Neuron (in vitro differentiated cells): ENCODE results near the gene KAT6B.
"Not testable (repeated sequence)": the region's sequence is repeated elsewhere in the genome, so short reads cannot be mapped to it uniquely, and the experiment has no call there.

ENCODE experiments used
- H2AFZ ChIP-seq: one replicate; pipeline ENCODE4 v1.6.1; 2013; ENCODE audit warnings: low read depth, mild to moderate bottlenecking, inconsistent platforms, low read length, moderate library complexity
- H3K27me3 ChIP-seq: one replicate; pipeline ENCODE4 v1.6.1; 2013; ENCODE audit warnings: low read length; ENCODE audit not compliant: insufficient read depth
- H3K36me3 ChIP-seq: one replicate; pipeline ENCODE4 v1.6.1; 2013; ENCODE audit warnings: low read length; ENCODE audit not compliant: insufficient read depth
- H3K4me1 ChIP-seq: one replicate; pipeline ENCODE4 v1.6.1; 2013; ENCODE audit warnings: low read length; ENCODE audit not compliant: insufficient read depth
- H3K4me3 ChIP-seq: 2 replicates; pipeline ENCODE4 v1.5.1; 2013; ENCODE audit warnings: mild to moderate bottlenecking, low read length, moderate library complexity
- H3K9me3 ChIP-seq: one replicate; pipeline ENCODE4 v1.6.1; 2013; ENCODE audit warnings: low read length

The KAT6B gene

GRCh38 chr10:74873803-74874454 is 47.5 kb downstream of the KAT6B start:
- Histone ChIP-seq H3K9me3 (peaks cover 3% of the 10 kb centered on the region), H3K36me3 (peaks cover 4% of the 10 kb centered on the region), H2AFZ (no peak overlapping the region), H3K4me3 (no peak overlapping the region), H3K4me1 (peaks cover 11% of the 10 kb centered on the region), H3K27me3 (no peaks in the 10 kb centered on the region)

DNA sequence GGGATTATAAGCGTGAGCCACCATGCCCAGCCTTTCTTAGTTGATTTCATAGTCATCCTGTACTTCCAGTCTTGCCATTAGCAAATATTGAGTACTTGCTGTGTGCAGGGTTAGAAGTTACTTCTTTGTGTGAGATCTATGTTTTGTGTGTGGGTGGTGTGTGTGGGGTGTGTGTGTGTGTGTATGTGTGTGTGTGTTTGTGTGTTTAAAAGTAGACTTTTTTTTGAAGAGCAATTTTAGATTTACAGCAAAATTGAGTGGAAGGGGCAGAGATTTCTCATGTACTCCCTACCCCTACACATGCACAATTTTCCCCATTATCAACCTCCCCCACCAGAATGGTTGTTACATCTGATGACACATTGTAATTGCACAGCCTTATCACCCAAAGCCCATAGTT is 48.2 kb downstream of the KAT6B start:
- H3K4me1 ChIP-seq: peaks cover 11% of the 10 kb centered on the region
- H2AFZ ChIP-seq: no peak overlapping the region
- H3K27me3 ChIP-seq: no peaks in the 10 kb centered on the region
- peaks cover 3% of the 10 kb centered on the region for H3K9me3 ChIP-seq
- peaks cover 4% of the 10 kb centered on the region for H3K36me3 ChIP-seq
- no peak overlapping the region for H3K4me3 ChIP-seq

DNA sequence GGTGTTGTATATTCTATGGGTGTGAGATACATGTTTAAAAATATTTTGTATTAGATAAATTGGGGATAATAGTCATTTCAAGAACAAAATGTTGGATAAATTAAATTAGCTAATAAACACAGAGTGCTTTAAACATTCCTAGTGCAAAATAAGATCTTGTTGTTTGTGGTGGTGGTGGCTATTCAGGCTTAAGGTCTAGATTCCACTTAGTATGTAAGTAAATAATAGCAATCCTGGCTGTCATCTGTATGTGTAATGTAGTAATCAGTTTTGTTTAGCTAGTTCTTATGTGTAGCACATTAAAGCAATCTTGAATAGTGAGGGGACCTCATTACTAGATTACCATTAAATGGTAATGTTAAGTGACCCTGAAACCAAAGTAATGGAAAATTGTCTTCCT is 48.7 kb downstream of the KAT6B start:
- Histone ChIP-seq H3K4me3 (no peak overlapping the region), H3K27me3 (no peaks in the 10 kb centered on the region), H3K4me1 (peaks cover 11% of the 10 kb centered on the region), H3K9me3 (peaks cover 4% of the 10 kb centered on the region), H2AFZ (no peak overlapping the region), H3K36me3 (peaks cover 4% of the 10 kb centered on the region)

DNA sequence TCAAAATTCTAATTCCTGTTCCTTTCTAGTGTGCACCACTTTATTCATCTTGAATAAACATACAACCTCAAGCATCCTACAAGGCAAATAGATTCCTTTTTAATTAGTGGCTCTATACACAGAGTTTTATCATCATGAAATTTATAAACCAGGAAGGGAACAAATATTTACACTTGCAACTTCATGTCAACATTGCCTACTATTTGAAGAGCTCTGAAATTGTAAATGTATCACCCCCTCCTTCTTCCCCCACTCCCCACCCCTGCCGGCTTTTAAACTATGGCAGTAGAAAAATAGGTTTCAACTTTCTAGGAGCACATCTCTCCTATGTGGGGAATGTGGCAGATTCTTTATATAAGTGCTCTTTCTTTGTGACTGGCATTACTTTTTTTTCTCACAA is 49.6 kb downstream of the KAT6B start:
- no peak overlapping the region for H3K4me3 ChIP-seq
- peaks cover 4% of the 10 kb centered on the region for H3K9me3 ChIP-seq
- H3K27me3 ChIP-seq: no peaks in the 10 kb centered on the region
- H3K4me1 ChIP-seq: peaks cover 11% of the 10 kb centered on the region
- no peak overlapping the region for H2AFZ ChIP-seq
- peaks cover 4% of the 10 kb centered on the region for H3K36me3 ChIP-seq

DNA sequence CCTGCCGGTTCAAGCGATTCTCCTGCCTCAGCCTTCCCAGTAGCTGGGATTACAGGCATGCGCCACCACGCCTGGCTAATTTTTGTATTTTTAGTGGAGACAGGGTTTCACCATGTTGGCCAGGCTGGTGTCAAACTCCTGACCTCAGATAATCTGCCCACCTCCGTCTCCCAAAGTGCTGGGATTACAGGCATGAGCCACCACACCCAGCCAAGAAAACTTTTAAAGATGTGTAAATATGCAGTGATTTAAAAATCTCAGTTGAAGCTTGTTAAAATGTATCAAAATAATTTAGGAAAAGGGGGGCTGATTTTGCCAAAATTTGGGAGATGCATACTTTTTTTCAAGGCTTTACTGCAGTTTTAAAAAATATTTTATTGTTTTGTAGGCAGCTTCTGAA is 50.7 kb downstream of the KAT6B start:
- peaks cover 11% of the 10 kb centered on the region for H3K4me1 ChIP-seq
- H2AFZ ChIP-seq, H3K36me3 ChIP-seq, H3K27me3 ChIP-seq, H3K4me3 ChIP-seq, H3K9me3 ChIP-seq: not testable (repeated sequence)

- Histone ChIP-seq H3K27me3 (no peaks in the 10 kb centered on the region), H3K36me3 (peaks cover under 1% of the 10 kb centered on the region), H3K4me3 (no peak overlapping the region), H3K4me1 (peaks cover 11% of the 10 kb centered on the region), H2AFZ (no peak overlapping the region), H3K9me3 (peaks cover 4% of the 10 kb centered on the region)
Measured at GRCh38 chr10:74877898-74878297, 51.5 kb downstream of the KAT6B start.

DNA sequence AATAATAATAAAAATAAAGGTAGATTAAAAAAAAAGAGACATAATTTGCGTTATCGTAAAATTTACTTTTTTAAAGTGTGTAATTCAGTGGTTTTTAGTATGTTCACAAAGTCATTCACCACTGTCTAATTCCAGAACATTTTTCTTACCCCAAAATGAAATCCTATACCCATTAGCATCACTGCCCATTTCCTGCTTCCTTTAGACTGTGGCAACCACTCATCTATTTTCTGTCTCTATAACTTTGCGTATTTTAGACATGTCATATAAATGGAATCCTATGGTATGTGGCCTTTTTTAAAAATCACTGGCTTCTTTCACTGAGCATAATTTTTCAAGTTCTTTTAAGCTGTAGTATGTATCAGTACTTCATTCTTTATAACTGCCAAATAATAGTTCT is 53.6 kb downstream of the KAT6B start:
- Histone ChIP-seq H3K4me1 (peaks cover 11% of the 10 kb centered on the region), H3K9me3 (peaks cover 4% of the 10 kb centered on the region), H3K4me3 (no peak overlapping the region), H3K36me3 (no peaks in the 10 kb centered on the region), H3K27me3 (no peaks in the 10 kb centered on the region), H2AFZ (no peak overlapping the region)

DNA sequence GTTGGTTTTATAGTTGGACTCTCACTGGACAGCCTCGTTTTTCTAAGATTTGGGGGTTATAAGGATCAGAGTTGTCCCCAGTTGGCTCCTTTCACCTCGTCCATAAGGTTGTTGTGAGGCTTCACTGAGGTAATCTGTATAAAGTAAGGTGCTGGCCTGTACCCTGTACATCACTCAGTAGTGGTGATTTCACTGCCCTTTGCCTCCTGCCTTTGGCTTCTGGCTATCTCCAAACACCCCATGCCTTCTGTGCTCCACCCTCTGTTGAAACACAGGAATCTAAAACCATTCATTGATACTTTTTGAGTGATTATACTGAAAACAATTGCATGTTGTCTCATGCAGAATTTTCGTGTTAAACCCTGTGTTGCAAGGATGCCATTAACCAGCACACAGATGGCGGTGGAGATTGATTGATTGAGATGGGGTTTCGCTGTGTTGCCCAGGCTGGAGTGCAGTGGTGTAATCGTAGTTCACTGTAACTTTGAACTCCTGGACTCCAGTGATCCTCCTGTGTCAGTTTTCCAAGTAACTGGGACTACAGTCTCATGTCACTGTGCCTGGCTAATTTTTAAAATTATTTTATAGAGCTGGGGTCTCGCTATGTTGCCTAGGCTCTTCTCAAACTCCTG is 55.0 kb downstream of the KAT6B start:
- Histone ChIP-seq H2AFZ (no peak overlapping the region), H3K27me3 (no peaks in the 10 kb centered on the region), H3K9me3 (peaks cover 4% of the 10 kb centered on the region), H3K4me3 (no peak overlapping the region), H3K4me1 (no peaks in the 10 kb centered on the region), H3K36me3 (no peaks in the 10 kb centered on the region)

- H3K36me3 ChIP-seq: no peaks in the 10 kb centered on the region
Measured at GRCh38 chr10:74882427-74882826, 56.0 kb downstream of the KAT6B start.

GRCh38 chr10:74882831-74883230 is 56.4 kb downstream of the KAT6B start:
- no peak overlapping the region for H2AFZ ChIP-seq
- H3K27me3 ChIP-seq: no peaks in the 10 kb centered on the region
- H3K36me3 ChIP-seq: no peaks in the 10 kb centered on the region
- H3K4me3 ChIP-seq: no peak overlapping the region
- H3K9me3 ChIP-seq: peaks cover 4% of the 10 kb centered on the region
- H3K4me1 ChIP-seq: no peaks in the 10 kb centered on the region

More at GRCh38 chr10:74882427-74882826, 56.0 kb downstream of the KAT6B start:
- Histone ChIP-seq H3K9me3 (peaks cover 4% of the 10 kb centered on the region), H3K4me3 (no peak overlapping the region), H3K27me3 (no peaks in the 10 kb centered on the region), H2AFZ (no peak overlapping the region), H3K4me1 (no peaks in the 10 kb centered on the region)

- H3K4me3 ChIP-seq: no peak overlapping the region
- no peaks in the 10 kb centered on the region for H3K4me1 ChIP-seq
Measured at GRCh38 chr10:74883428-74883827, 57.0 kb downstream of the KAT6B start.

GRCh38 chr10:74887614-74888284 is 61.3 kb downstream of the KAT6B start:
- no peak overlapping the region for H3K4me3 ChIP-seq
- no peaks in the 10 kb centered on the region for H3K36me3 ChIP-seq
- no peaks in the 10 kb centered on the region for H3K4me1 ChIP-seq
- peaks cover 2% of the 10 kb centered on the region for H3K9me3 ChIP-seq
- no peak overlapping the region for H2AFZ ChIP-seq
- no peaks in the 10 kb centered on the region for H3K27me3 ChIP-seq

More at GRCh38 chr10:74883428-74883827, 57.0 kb downstream of the KAT6B start:
- H3K9me3 ChIP-seq: peaks cover 4% of the 10 kb centered on the region
- no peaks in the 10 kb centered on the region for H3K27me3 ChIP-seq
- H2AFZ ChIP-seq: no peak overlapping the region
- no peaks in the 10 kb centered on the region for H3K36me3 ChIP-seq

DNA sequence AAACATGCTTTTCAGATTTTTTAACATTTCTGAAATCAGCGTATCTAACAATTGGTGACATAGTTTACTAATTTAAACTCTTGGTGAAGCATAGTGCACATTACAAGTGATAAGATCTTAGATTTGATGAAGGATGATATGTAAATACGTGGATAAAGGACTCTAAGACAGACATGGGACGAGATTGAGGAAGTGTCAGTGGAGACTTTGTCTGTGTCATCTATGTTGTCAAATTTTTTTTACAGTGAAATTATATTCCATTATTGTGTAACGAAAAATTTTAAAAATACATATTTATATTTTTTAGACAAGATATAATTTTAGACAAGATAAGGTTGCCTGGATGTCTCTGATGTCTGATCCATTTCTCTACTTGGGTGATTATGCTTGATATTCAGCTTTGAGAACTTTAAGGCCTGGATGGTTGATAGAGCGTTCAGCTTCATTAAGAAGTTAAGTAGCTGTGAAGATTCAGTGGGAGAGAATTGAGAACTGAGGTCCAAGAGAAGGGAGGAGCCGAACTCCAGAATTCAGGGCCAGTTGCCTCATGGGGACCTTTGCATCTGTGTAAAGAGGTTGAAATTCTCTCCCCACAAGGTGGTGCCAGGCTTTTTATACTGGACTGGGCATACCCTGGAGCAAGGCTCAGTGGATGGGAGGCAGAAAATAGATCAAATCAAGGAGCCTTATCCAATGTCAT is 62.7 kb downstream of the KAT6B start:
- H3K36me3 ChIP-seq: no peaks in the 10 kb centered on the region
- H3K4me1 ChIP-seq: no peaks in the 10 kb centered on the region
- no peak overlapping the region for H3K4me3 ChIP-seq
- H2AFZ ChIP-seq: no peak overlapping the region
- peaks cover 2% of the 10 kb centered on the region for H3K9me3 ChIP-seq
- H3K27me3 ChIP-seq: no peaks in the 10 kb centered on the region
